PC-3 (cell line): ENCODE measurements around the gene MYH9. TPM values are rescaled to one million over a fixed set of nuclear protein-coding genes. Genes with fewer than 3 reads are reported as not detected.

ENCODE experiments used
- ATAC-seq: fragments of 200-7000 bp; cut with Tn5 transposase; 2 replicates; pipeline ENCODE4 v1.9.1; 2020; ENCODE audit warnings: mild to moderate bottlenecking, moderate library complexity
- BruUV-seq: library from RNA; stranded (reverse); fragments of 400-500 nt; replicated peaks from 2 replicates; lab custom pipeline; 2021; lab: Mats Ljungman, UMichigan
- CTCF ChIA-PET: fragments of 300-600 bp; sonication (Branson Sonifier 250); formaldehyde crosslinking; loops from one replicate; lab custom pipeline; 2022; ENCODE audit warnings: antibody characterized with exemption; lab: Charles Lee
- POLR2A ChIA-PET: fragments of 300-600 bp; sonication (Branson Sonifier 250); formaldehyde crosslinking; loops from one replicate; lab custom pipeline; 2022; ENCODE audit warnings: antibody characterized with exemption; ENCODE audit not compliant: unreplicated experiment; lab: Charles Lee
- DNase-seq: peaks from one replicate; pipeline ENCODE4 v3.0.0-alpha.2; 2015
- H2AFZ ChIP-seq: fragments of 300-600 bp; sonication (generic); 2 replicates; pipeline ENCODE4 v1.6.0; 2016; ENCODE audit warnings: antibody characterized with exemption, low read length
- H3F3A ChIP-seq: fragments of 300-600 bp; sonication (generic); one replicate; pipeline ENCODE4 v1.6.0; 2017; ENCODE audit warnings: antibody characterized with exemption, low read length, control low read depth, mild to moderate bottlenecking; ENCODE audit not compliant: unreplicated experiment
- H3K27ac ChIP-seq: fragments of 300-600 bp; sonication (generic); 2 replicates; pipeline ENCODE4 v1.5.1; 2016; ENCODE audit warnings: mild to moderate bottlenecking, low read length
- H3K27me3 ChIP-seq: fragments of 300-600 bp; sonication (generic); 2 replicates; pipeline ENCODE4 v1.6.1; 2016; ENCODE audit warnings: low read length, mixed read lengths
- H3K36me3 ChIP-seq: fragments of 300-600 bp; sonication (generic); 2 replicates; pipeline ENCODE4 v1.6.1; 2016; ENCODE audit warnings: low read depth, mixed run types, low read length, mixed read lengths
- H3K4me1 ChIP-seq: fragments of 300-600 bp; sonication (generic); 2 replicates; pipeline ENCODE4 v1.5.1; 2016; ENCODE audit warnings: low read length; ENCODE audit not compliant: insufficient read depth
- H3K4me2 ChIP-seq: fragments of 300-600 bp; sonication (generic); 2 replicates; pipeline ENCODE4 v1.6.0; 2016; ENCODE audit warnings: low read length
- H3K4me3 ChIP-seq: fragments of 300-600 bp; sonication (generic); 2 replicates; pipeline ENCODE4 v1.5.1; 2016; ENCODE audit warnings: mild to moderate bottlenecking, low read length, mixed read lengths
- H3K79me2 ChIP-seq: fragments of 300-600 bp; sonication (generic); 2 replicates; pipeline ENCODE4 v1.6.1; 2017; ENCODE audit warnings: low read length, mixed read lengths
- H3K9ac ChIP-seq: fragments of 300-600 bp; sonication (generic); 2 replicates; pipeline ENCODE4 v1.6.0; 2016; ENCODE audit warnings: mild to moderate bottlenecking, low read length
- H3K9me2 ChIP-seq: fragments of 300-600 bp; sonication (generic); replicated peaks from 2 replicates; pipeline ENCODE4 v1.6.1; 2016; ENCODE audit warnings: mixed run types, low read length, mixed read lengths
- H3K9me3 ChIP-seq: fragments of 300-600 bp; sonication (generic); 2 replicates; pipeline ENCODE4 v1.6.1; 2016; ENCODE audit warnings: low read length, mixed read lengths
- H4K20me1 ChIP-seq: fragments of 300-600 bp; sonication (generic); 2 replicates; pipeline ENCODE4 v1.6.1; 2016; ENCODE audit warnings: low read length, mixed read lengths
- CTCF ChIP-seq: fragments of 300-600 bp; sonication (generic); conservative IDR thresholded peaks from 2 replicates; pipeline ENCODE4 v1.5.1; 2017; ENCODE audit warnings: antibody characterized with exemption, low read depth, mild to moderate bottlenecking, low read length
- EZH2 ChIP-seq: fragments of 300-600 bp; sonication (generic); IDR thresholded peaks from one replicate; pipeline ENCODE4 v1.6.1; 2017; ENCODE audit warnings: antibody characterized with exemption, mild to moderate bottlenecking, low read length; ENCODE audit not compliant: unreplicated experiment
- EZH2phosphoT487 ChIP-seq: fragments of 300-600 bp; sonication (generic); IDR thresholded peaks from 2 replicates; pipeline ENCODE4 v1.6.1; 2018; ENCODE audit warnings: mild to moderate bottlenecking, antibody characterized with exemption, low read length, borderline replicate concordance
- intact Hi-C: fragments of 100-400 bp; cut with micrococcal nuclease; formaldehyde crosslinking; loops from 2 replicates; pipeline ENCODE4 v1.9.0; 2023
- total RNA-seq: library from RNA; depleted of rRNA; stranded (reverse); fragments of >200 nt; gene quantifications from 2 replicates; pipeline ENCODE4 v1.2.3, GENCODE V29; 2014

The MYH9 gene
- total RNA-seq, 1 experiment from 2014 or later = 357 TPM

GRCh38 chr22:36323182-36323854, 64.4 kb downstream of the MYH9 start:
- peaks cover 59% of the 10 kb centered on the region for H3K79me2 ChIP-seq
- H3K27ac ChIP-seq = no peak overlapping the region
- H3K9me3 ChIP-seq = no peaks in the 10 kb centered on the region
- H3K27me3 ChIP-seq = no peaks in the 10 kb centered on the region
- no peaks in the 10 kb centered on the region for H3K9me2 ChIP-seq
- ChIA-PET POLR2A (interaction anchor here (0.6 kb wide), 1 partner anchor 75 kb away, joined by 3 read pairs; no protein-coding TSS in a partner anchor), CTCF (no interaction called here)
- no peak overlapping the region for H2AFZ ChIP-seq
- no peak overlapping the region for H3K9ac ChIP-seq
- no peak overlapping the region for H3K4me2 ChIP-seq
- H3K4me1 ChIP-seq = peaks cover 3% of the 10 kb centered on the region
- no peak for TF ChIP-seq EZH2
- TF ChIP-seq CTCF = no peak
- TF ChIP-seq EZH2phosphoT487 = no peak
- H3K4me3 ChIP-seq = no peak overlapping the region
- ATAC-seq (no peak), DNase-seq (no peak)
- peaks cover 88% of the 10 kb centered on the region for H3K36me3 ChIP-seq
- 0 out of 2 replicates have a peak, but pooled peaks cover 5% of the 10 kb centered on the region for H4K20me1 ChIP-seq
- intact Hi-C loops = no loop called here
- BruUV-seq = no TSS peak
- peaks cover 4% of the 10 kb centered on the region for H3F3A ChIP-seq

- no peak for TF ChIP-seq EZH2phosphoT487
- no peak for TF ChIP-seq CTCF
- TF ChIP-seq EZH2 = no peak
- peaks cover 52% of the 10 kb centered on the region for H3K79me2 ChIP-seq
- no peaks in the 10 kb centered on the region for H3K9me2 ChIP-seq
- POLR2A ChIA-PET = interaction anchor here (0.6 kb wide), 1 partner anchor 76 kb away, joined by 3 read pairs; no protein-coding TSS in a partner anchor
- H3K36me3 ChIP-seq = peaks cover 86% of the 10 kb centered on the region
- no peaks in the 10 kb centered on the region for H3K9me3 ChIP-seq
- H3K27me3 ChIP-seq = no peaks in the 10 kb centered on the region
- ATAC-seq = no peak
- no peak overlapping the region for H3K4me2 ChIP-seq
- H3F3A ChIP-seq = peaks cover 4% of the 10 kb centered on the region
- no peak overlapping the region for H3K4me3 ChIP-seq
- no peaks in the 10 kb centered on the region for H3K4me1 ChIP-seq
- DNase-seq = no peak
- no TSS peak for BruUV-seq
- no peak overlapping the region for H2AFZ ChIP-seq
- CTCF ChIA-PET = no interaction called here
- intact Hi-C loops = no loop called here
- no peak overlapping the region for H3K27ac ChIP-seq
- no peak overlapping the region for H3K9ac ChIP-seq
- 0 out of 2 replicates have a peak, but pooled peaks cover 5% of the 10 kb centered on the region for H4K20me1 ChIP-seq
Observed at GRCh38 chr22:36322602-36322915, 65.2 kb downstream of the MYH9 start.

- Histone ChIP-seq H3K4me1 (no peaks in the 10 kb centered on the region), H3K79me2 (peaks cover 46% of the 10 kb centered on the region), H3K9me2 (no peaks in the 10 kb centered on the region), H3K36me3 (peaks cover 86% of the 10 kb centered on the region), H3K27me3 (no peaks in the 10 kb centered on the region), H3K9ac (no peak overlapping the region), H3F3A (peaks cover 4% of the 10 kb centered on the region), H3K27ac (no peak overlapping the region), H3K4me3 (no peak overlapping the region), H2AFZ (no peak overlapping the region), H3K9me3 (no peaks in the 10 kb centered on the region), H3K4me2 (no peak overlapping the region), H4K20me1 (0 out of 2 replicates have a peak, but pooled peaks cover 3% of the 10 kb centered on the region)
- DNase-seq (no peak), ATAC-seq (no peak)
- POLR2A ChIA-PET = no interaction called here
- no peak for TF ChIP-seq EZH2phosphoT487
- TF ChIP-seq CTCF = no peak
- TF ChIP-seq EZH2 = no peak
- CTCF ChIA-PET = no interaction called here
- intact Hi-C loops = no loop called here
- BruUV-seq = no TSS peak
Observed at GRCh38 chr22:36321797-36322601, 65.8 kb downstream of the MYH9 start.
